HG02798 (cell line): ENCODE data around the gene GSKIP.
"Not testable (repeated sequence)": the region's sequence is repeated elsewhere in the genome, so short reads cannot be mapped to it uniquely, and the experiment has no call there.

Experiments used
- ATAC-seq: cut with Tn5 transposase; IDR thresholded peaks from one replicate; pipeline ENCODE4 v1.9.1; 2021; ENCODE audit warnings: mild to moderate bottlenecking; ENCODE audit not compliant: unreplicated experiment, poor library complexity

Gene GSKIP

GRCh38 chr14:96362965-96363750 is at the start of gene GSKIP, which contains the start of gene ATG2B:
GSKIP (plus strand) TSS chr14:96363526; CDS start chr14:96382248, 18,722 bp downstream.
ATG2B (minus strand) TSS chr14:96363341; CDS start chr14:96362976, 365 bp downstream.
- ATAC-seq, result peak; percentile 88

- ATAC-seq, result no peak
Observed at GRCh38 chr14:96316087-96316486, 47.2 kb upstream of the GSKIP start.

GRCh38 chr14:96318836-96319235 is 44.5 kb upstream of the GSKIP start:
- ATAC-seq, result no peak

GRCh38 chr14:96320605-96321004 is 42.7 kb upstream of the GSKIP start:
- no peak for ATAC-seq

- ATAC-seq, result no peak
Observed at GRCh38 chr14:96324219-96324618, 39.1 kb upstream of the GSKIP start.

GRCh38 chr14:96338551-96338950 is 24.8 kb upstream of the GSKIP start:
- no peak for ATAC-seq

- ATAC-seq, result no peak
Observed at GRCh38 chr14:96341323-96341722, 22.0 kb upstream of the GSKIP start.

- no peak for ATAC-seq
Observed at GRCh38 chr14:96345669-96346068, 17.7 kb upstream of the GSKIP start.

GRCh38 chr14:96347957-96348356 is 15.4 kb upstream of the GSKIP start:
- not testable (repeated sequence) for ATAC-seq

- no peak for ATAC-seq
Observed at GRCh38 chr14:96349286-96350075, 13.8 kb upstream of the GSKIP start.

- ATAC-seq, result no peak
Observed at GRCh38 chr14:96351986-96352385, 11.3 kb upstream of the GSKIP start.

- ATAC-seq, result no peak
Observed at GRCh38 chr14:96352708-96353107, 10.6 kb upstream of the GSKIP start.

- no peak for ATAC-seq
Observed at GRCh38 chr14:96354246-96354645, 9.1 kb upstream of the GSKIP start.

GRCh38 chr14:96357216-96357615 is 6.1 kb upstream of the GSKIP start:
- ATAC-seq, result no peak

GRCh38 chr14:96359959-96360358 is 3.4 kb upstream of the GSKIP start:
- ATAC-seq, result no peak

- ATAC-seq, result no peak
Observed at GRCh38 chr14:96362071-96362964, 1.0 kb upstream of the GSKIP start.

GRCh38 chr14:96363751-96364336 is 518 bp downstream of the GSKIP start:
- peak; percentile 21 for ATAC-seq

- no peak for ATAC-seq
Observed at GRCh38 chr14:96364962-96365361, 1.6 kb downstream of the GSKIP start.

- no peak for ATAC-seq
Observed at GRCh38 chr14:96368534-96368933, 5.2 kb downstream of the GSKIP start.

- ATAC-seq, result no peak
Observed at GRCh38 chr14:96370528-96370927, 7.2 kb downstream of the GSKIP start.
